Measurements from ENCODE around the gene RXRB. TPM values are rescaled to one million over a fixed set of nuclear protein-coding genes. Genes with fewer than 3 reads are reported as not detected.

RXRB gene
- total and polyA plus RNA-seq, 2 of the 13 experiments (the other 11 are each of a cell fraction or from before 2014, with no cell fraction given), result 26.7 to 55.7 TPM

DNA sequence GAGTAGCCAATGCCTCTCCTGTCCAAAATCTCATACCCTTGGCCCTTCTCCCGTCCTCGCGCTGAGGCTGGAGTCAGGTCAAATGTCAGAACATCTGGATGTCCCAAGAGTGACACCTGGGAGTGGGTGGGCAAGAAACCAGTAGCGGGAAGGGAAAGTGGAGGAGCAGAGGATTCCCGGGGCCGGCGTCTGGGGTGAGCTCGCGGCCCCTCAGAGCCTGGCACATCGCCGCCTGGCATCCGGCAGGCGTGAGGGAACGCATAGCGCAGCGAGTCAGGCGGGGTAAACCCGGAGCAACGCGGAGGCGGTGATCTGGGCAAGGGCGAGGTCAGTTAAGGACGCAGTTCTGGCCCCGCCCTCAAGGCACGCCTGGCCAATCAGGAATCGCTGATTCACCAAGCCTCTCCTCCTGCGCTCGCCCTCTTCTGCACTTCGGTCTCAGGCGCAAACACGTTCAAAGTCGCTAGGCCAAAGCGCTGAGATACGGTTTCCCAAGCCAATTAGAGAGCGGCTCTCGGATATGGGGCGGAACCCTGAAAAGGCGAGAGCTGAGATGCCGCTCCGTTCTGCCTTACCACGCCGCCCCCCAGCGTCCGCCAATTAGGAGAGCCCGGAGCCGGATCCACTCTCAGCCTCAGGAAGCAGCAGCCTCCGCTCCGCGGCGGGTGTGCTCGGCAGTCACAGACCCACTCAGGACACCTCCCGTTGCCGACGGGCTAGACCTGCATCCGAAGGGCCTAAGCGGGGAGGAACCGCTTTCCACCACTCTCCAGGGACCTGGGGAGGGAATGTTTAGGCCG, 48.7 kb upstream of the RXRB start (continued):
- TF ChIP-seq, protein P1, sequence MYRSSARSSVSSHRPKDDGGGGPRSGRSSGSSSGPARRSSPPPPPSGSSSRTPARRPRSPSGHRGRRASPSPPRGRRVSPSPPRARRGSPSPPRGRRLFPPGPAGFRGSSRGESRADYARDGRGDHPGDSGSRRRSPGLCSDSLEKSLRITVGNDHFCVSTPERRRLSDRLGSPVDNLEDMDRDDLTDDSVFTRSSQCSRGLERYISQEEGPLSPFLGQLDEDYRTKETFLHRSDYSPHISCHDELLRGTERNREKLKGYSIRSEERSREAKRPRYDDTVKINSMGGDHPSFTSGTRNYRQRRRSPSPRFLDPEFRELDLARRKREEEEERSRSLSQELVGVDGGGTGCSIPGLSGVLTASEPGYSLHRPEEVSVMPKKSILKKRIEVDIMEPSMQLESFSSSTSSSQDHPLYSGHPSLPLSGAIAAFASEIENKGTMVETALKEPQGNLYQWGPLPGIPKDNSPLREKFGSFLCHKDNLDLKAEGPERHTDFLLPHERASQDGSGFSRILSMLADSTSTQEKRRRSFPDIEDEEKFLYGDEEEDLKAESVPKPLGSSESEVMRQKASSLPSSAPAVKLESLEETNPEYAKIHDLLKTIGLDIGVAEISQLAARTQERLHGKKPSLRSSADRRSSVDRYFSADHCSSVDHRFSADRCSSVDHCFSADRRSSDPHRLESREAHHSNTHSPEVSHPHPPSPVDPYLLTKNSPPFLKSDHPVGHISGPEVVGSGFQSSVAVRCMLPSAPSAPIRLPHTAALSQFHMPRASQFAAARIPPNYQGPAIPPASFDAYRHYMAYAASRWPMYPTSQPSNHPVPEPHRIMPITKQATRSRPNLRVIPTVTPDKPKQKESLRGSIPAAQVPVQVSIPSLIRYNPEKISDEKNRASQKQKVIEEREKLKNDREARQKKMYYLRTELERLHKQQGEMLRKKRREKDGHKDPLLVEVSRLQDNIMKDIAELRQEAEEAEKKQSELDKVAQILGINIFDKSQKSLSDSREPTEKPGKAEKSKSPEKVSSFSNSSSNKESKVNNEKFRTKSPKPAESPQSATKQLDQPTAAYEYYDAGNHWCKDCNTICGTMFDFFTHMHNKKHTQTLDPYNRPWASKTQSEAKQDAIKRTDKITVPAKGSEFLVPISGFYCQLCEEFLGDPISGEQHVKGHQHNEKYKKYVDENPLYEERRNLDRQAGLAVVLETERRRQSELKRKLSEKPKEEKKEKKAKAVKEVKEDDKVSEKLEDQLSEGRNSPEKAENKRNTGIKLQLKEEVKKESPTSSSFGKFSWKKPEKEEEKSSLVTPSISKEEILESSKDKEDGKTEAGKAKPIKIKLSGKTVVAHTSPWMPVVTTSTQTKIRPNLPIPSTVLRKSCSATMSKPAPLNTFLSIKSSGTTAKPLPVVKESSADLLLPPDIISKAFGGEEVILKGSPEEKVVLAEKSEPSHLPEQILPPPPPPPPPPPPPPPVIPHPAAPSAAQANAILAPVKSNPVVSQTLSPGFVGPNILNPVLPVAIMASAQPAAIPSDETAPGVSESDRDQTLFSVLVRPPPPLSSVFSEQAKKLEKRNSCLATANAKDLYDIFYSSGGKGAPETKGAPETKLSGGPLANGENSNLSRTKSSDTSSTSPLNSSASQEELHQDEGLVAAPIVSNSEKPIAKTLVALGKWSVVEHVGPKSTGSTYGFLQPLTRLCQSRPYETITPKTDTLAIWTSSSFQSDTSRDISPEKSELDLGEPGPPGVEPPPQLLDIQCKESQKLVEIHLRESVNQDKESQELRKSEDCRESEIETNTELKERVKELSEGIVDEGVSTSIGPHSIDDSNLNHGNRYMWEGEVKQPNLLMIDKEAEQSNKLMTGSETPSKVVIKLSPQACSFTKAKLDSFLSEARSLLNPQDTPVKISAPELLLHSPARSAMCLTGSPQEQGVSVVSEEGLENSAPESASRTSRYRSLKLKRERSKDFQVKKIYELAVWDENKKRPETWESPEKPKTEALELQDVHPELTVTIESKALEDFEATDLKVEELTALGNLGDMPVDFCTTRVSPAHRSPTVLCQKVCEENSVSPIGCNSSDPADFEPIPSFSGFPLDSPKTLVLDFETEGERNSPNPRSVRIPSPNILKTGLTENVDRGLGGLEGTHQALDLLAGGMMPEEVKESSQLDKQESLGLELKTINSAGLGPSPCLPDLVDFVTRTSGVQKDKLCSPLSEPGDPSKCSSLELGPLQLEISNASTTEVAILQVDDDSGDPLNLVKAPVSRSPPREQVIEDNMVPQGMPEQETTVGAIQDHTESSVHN (CRISPR knock-in tag; IDR thresholded peaks at IDR 0.05), result peak; percentile 93; the same call in 1 of the 2 replicates
- TF ChIP-seq BORCS8-MEF2B (CRISPR knock-in tag; IDR thresholded peaks at IDR 0.05) (peak; percentile 96), KLF11 (CRISPR knock-in tag; IDR thresholded peaks at IDR 0.05) (no peak), TARDBP (CRISPR knock-in tag; IDR thresholded peaks at IDR 0.05) (peak; percentile 87), MTF1 (CRISPR knock-in tag; IDR thresholded peaks at IDR 0.05) (no peak), SP5 (CRISPR knock-in tag; IDR thresholded peaks at IDR 0.05; ENCODE audit: borderline replicate concordance, low read depth) (peak; percentile 71), KDM1A (CRISPR knock-in tag; IDR thresholded peaks at IDR 0.05) (peak; percentile 25; the same call in 1 of the 2 replicates), HMG20A (CRISPR knock-in tag; IDR thresholded peaks at IDR 0.05; ENCODE audit: borderline replicate concordance) (no peak), ZNF414 (CRISPR knock-in tag; IDR thresholded peaks at IDR 0.05) (peak; percentile 60; the same call in 1 of the 2 replicates), TBL1XR1 (IDR thresholded peaks at IDR 0.05; ENCODE audit: borderline replicate concordance, low read length, partially characterized antibody) (peak; percentile 24), MYPOP (CRISPR knock-in tag; IDR thresholded peaks at IDR 0.05) (peak; percentile 100), ATF6 (CRISPR knock-in tag; conservative IDR thresholded peaks at IDR 0.05) (no peak)
- TF ChIP-seq, protein P2, sequence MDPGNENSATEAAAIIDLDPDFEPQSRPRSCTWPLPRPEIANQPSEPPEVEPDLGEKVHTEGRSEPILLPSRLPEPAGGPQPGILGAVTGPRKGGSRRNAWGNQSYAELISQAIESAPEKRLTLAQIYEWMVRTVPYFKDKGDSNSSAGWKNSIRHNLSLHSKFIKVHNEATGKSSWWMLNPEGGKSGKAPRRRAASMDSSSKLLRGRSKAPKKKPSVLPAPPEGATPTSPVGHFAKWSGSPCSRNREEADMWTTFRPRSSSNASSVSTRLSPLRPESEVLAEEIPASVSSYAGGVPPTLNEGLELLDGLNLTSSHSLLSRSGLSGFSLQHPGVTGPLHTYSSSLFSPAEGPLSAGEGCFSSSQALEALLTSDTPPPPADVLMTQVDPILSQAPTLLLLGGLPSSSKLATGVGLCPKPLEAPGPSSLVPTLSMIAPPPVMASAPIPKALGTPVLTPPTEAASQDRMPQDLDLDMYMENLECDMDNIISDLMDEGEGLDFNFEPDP (CRISPR knock-in tag; conservative IDR thresholded peaks at IDR 0.05), result no peak
